GM15510 (cell line): ENCODE data around the gene CDKL5.

Experiments
- POLR2A ChIP-seq: IDR thresholded peaks from 3 replicates; pipeline ENCODE4 v1.6.1; 2011; ENCODE audit warnings: borderline replicate concordance; ENCODE audit not compliant: insufficient read length; ENCODE audit errors: extremely low read depth

CDKL5 gene

DNA sequence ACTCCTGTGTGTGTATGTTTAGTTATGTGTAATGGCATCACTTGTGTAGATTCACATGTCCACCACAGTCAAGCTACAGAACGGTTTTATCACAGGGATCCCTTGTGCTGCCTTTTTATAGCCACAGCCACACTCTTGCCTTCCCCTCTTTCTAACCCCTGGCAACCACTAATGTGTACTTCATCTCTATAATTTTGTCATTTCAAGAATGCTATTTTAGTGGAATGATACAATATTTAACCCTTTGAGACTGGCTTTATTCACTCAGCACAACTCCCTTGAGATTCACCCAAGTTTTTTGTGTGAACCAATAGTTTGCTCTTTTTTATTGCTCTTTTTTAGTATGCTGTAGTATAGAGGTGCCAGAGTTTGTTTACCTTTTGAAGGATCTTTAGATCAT is 112.1 kb downstream of the CDKL5 start:
- TF ChIP-seq POLR2A, result no peak

DNA sequence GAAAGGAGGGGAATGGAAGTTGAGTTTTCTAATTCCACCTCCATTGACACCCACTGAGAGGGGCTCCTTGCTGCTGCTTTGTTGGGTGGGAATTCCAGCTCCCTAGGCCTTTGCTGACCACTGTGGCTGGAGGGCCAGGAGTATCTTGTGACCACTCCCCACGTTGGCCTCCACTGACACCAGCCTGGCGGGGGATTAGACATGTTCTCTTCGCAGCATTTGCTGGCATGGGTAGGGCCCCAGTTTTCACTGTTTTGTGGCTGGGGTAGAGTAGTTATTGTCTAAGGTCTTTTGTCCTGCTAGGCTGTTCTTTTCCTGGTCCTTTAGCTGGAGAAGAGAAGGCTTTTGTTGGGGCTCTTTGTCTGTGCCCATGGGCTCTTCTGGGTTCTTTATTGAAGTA is 116.7 kb downstream of the CDKL5 start:
- no peak for TF ChIP-seq POLR2A

DNA sequence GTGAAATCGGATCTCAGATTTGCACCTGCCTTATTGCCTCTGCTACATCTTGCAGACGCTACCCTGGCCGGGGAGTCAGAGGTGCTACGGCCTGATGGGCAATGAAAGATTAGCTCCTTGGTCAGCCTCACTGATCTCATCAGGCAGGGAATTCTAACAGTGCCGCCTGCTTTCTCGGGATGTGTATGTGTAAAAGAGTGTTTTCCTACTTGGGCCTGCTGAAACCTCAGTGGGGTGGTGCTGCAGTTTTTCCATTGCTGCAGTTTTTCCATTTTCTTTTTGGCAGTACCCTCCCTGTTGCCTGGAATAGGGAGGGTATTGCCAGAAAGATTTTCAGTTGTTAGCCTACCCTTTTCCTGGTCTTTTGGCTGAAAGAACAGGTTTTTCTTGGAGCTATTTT is 117.5 kb downstream of the CDKL5 start:
- TF ChIP-seq POLR2A, result no peak

DNA sequence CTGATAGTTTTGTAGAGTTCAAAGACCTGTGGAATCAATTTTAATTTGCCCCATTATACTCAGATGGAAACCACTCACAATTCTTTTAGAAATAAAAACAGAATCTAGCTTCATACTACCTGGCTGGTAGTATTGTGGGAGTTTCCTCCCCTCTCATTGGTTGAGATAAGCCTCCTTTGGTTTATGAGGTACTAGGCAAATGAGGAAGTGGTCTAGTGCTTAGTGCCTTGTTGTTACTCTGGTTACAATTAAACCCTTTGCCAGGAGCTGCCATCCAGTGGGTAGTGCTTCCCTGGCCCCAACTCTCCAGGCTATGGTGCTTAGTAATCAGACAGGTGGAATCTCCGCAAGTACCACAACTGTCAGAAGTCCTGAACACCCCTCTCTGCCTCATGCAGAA is 118.3 kb downstream of the CDKL5 start:
- TF ChIP-seq POLR2A, result no peak

DNA sequence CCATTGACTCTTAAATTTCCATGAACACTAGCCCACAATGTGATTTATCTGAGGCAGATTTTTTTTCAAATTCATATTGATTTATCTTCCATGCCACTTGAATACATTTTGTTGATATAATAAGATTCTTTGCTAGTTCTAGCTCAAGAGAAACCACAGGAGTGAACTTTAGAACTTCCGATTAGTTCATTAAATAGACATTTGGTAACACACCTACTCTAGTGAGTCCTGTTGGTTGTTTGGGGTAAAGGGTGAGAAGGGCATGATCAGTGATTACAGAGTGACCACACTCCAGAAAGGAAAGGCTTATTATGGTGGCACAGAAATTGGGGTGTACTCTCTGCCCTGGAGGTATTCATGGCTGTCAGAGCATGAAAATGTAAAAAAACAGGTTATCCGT is 120.4 kb downstream of the CDKL5 start:
- TF ChIP-seq POLR2A, result no peak

DNA sequence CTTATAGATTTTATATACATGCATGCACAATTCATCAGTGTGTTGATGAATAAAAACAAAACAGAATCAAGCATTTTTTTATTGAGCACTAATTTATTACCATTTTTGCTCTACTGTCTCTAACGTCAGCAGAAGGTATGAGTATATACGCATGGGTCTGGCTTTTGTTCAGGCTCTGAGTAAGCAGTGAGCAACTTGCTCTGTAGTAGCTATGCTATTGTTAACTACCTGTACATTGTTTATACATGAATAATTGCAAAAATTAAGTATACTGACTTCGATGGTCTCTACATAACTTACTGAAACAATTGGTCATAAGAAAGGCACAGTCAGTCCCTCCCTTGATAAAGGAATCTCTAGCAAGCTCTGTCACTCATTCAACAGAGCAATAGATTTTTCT is 123.6 kb downstream of the CDKL5 start:
- no peak for TF ChIP-seq POLR2A

DNA sequence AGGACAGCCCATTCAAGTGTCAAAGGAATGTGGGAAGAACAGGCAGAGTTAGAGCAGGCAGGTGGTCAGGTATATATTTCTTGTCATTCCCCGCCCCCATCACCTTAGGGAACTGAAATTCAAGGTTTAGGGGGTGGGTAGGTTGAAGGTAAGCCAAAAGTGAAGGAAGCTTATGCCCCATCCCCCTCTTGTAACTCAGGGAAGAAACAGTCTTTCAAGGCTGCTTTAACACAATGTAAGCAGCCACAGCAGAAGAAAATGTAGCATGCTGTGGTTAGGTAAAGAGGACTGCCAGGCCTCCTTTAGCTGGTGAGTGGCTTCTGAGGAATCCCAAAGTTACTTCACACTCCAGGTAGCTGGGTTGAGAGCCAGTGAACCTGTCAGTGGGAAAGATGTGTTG is 124.2 kb downstream of the CDKL5 start:
- no peak for TF ChIP-seq POLR2A

DNA sequence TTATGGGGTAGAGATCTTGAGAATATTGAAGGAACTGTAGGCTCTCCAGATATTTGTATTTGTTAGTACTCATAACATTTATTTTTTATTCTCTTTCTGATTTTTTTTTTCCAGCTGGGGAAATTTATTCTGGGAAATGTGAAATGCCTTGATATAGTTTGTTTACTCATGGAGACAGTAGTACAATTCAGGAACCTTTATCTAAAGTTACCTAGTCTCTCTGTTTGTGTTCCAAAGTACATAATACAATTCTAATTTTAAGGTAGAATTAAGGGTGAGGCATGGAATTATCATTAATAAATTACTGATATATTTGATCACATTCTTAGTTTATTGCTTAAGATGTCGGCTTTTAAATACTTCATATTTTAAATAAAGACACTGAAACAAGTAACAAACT is 132.5 kb downstream of the CDKL5 start:
- TF ChIP-seq POLR2A, result no peak

DNA sequence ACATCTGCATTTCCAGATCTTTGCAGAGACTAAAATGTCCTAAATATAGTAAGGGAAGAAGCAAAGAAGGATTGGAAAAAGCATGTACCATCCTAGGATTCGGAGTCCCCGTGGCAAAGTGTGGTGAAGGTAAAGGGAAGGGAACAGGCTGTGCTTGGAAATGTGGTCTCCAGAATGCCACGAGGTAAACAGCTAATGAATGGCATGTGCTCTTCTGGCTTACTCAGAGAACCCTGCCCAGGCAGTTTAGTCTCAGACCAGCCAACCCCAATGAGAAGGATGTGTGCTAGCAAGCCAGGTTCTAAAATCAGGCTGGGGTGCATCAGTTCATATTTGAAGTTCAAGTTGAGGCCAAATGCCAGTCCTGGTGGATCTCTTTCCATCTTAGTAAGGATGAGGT is 133.4 kb downstream of the CDKL5 start:
- no peak for TF ChIP-seq POLR2A

DNA sequence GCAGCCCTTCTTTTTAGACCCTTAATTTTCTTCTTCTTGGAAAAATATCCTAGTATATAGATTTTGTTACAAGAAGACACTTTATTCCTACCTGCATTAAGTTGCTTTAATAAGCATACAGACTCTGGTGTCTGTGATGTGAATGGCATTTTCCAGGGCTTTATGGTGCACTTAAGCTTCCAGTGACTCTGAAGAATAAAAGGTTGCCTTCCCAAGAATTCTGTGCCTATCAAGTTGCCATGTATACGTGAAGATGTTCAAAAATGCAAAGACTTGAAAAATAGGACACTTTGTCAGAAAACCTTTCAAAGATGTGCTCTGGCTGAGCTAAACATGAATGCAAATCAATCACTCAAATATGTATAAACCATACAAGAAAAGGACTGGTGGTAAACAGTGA is 135.6 kb downstream of the CDKL5 start:
- no peak for TF ChIP-seq POLR2A

DNA sequence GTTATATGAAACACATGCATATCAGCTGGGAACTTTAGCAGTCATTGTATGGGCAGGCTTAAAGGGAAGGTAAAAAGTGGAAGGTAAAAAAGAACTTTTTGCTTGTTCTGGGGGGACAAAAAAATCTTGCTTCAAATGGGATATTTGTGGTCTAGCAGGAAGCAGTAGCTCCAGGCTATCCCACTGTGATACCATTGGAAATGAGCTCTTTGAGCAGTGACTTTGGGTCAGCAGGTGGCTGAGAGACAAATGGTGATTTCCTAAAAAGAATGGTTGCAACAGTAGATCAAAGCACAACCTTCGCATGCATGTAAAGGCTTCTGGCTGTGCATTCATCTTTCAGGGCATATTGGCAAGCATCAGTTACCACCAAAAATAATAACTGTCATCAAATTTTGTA is 140.3 kb downstream of the CDKL5 start:
- no peak for TF ChIP-seq POLR2A

DNA sequence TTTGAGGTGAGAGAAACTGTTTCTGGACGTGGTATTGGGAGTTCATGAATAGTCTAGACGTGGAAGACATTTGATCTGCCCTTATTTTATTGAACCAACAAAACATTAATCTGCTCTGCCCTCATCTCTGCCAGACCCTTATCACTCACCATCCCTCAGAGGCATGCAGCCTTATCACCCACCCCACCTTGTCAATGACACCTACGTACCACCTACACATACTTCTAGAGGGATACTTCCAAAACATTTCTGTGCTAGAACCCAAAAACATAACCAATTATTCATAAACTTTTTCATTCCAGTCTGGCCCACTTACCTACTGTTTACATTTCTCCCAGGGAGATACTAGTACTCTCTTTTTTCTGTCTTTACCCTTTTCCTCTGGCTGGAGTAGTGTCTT is 141.3 kb downstream of the CDKL5 start:
- TF ChIP-seq POLR2A, result no peak

DNA sequence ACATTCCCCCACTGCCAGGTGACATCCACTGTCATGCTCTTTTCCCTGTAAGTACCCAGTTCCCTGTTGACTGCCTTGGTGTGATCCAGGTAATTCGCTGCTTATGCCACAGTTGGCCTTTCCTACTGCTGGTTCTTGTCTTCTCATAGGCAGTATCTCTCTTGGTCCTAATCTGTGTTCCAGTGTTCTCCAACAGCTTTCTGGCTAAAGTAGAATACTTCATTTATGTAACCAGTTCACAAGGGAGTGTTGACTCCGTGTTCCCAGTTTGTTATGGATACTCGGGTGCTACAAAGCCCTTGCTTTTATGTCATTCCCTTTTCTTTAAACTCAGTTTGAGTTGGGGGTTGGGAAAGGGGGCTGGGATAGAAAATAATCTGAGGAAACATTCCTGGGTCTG is 148.1 kb downstream of the CDKL5 start:
- TF ChIP-seq POLR2A, result no peak

DNA sequence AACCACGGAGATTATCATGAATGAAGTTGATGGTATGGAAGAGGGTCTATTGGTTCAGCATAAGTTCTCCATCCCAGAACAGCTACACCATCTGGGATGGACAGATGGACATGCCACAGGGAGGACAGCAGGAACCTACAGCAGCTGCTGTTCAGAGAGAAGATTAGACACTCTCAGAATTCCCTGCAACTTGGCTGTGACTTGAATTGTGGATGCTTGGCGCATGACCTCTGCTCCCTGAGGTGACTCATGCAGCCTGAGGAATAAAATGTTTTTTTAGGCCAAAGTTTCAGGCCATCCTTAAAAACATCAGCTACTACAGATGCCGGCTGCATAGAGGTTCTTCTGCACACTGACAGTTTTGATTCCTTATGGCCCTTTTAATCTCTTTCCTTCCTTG is 149.2 kb downstream of the CDKL5 start:
- TF ChIP-seq POLR2A, result no peak

DNA sequence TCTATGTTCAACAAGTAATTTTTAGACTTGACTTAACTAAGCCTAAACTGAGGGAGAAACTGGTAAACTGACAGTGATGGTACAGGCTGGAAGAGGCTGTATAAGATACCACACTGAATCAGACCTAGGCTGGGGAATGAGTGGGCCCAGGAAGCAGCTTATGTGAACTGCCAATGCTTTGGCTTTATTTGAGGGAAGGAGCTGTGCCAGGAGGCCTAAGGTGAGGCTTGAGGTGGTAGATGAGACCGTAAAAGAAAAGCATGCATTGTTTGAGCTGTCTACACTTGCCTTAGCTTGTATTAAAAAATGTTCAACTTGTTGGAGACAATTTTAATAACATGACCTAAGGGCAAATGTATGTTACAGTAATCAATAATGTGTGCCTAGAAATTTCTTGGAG is 150.3 kb downstream of the CDKL5 start:
- no peak for TF ChIP-seq POLR2A

DNA sequence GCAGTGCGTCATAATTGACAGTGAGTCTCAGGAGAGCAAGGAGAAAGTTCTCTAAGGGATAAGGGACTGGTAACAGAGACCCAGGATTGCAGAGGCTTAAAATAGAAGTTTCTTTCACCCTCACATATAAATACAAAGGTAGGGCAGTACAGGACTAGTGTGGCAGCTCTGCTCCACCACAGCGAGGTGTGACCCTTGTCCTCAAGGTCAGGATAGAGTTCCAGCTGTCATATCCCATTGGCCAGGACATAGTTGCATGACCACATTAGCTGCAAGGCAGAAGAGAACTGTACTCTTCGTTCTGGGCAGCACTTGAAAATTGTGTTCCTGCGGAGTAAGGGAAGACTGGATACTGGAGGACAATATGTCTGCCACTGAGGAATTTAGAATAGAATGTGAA is 152.0 kb downstream of the CDKL5 start:
- TF ChIP-seq POLR2A, result no peak

DNA sequence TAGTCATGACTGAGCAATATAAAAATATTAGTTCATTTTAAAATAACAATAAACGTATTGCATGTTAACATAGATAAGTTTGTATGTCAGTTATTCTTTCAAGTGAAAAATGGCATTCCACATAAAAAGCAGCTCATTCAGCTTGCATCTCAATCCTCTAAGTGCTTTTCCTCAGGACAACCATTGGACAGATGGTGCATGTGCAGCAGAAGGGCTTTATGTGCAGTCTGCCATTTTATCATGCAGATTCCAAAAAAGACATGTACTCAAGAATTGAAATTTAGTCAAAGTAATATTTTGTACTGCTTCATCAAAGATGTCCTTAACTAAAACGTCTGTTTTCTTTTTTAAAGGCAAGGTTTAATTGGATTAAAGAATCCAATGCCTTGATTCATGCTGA is 153.1 kb downstream of the CDKL5 start:
- no peak for TF ChIP-seq POLR2A
